ENCODE measurements around the gene TUBGCP2. TPM values are rescaled to one million over a fixed set of nuclear protein-coding genes. Genes with fewer than 3 reads are reported as not detected.
"Not testable (repeated sequence)": the region's sequence is repeated elsewhere in the genome, so short reads cannot be mapped to it uniquely, and the experiment has no call there.

Gene TUBGCP2
- total RNA-seq, 1 donor from 2014 or later, result 42.6 TPM

- ATAC-seq, result no peak
- intact Hi-C loops (cut with micrococcal nuclease), result no loop called here
- DNase-seq, result no peak
These were observed 36.2 kb downstream of the TUBGCP2 start for GRCh38 chr10:133272301-133272963.

GRCh38 chr10:133271521-133272300 is 37.0 kb downstream of the TUBGCP2 start:
- intact Hi-C loops (cut with micrococcal nuclease), result no loop called here
- ATAC-seq (no peak), DNase-seq (no peak)

GRCh38 chr10:133270773-133271297 is 37.8 kb downstream of the TUBGCP2 start:
- ATAC-seq, result no peak
- intact Hi-C loops (cut with micrococcal nuclease), result no loop called here
- no peak for DNase-seq

- no peak for DNase-seq
- no peak for ATAC-seq
These were observed 38.5 kb downstream of the TUBGCP2 start for GRCh38 chr10:133270204-133270603.

GRCh38 chr10:133269367-133269766 is 39.3 kb downstream of the TUBGCP2 start:
- intact Hi-C loops (cut with micrococcal nuclease), result no loop called here
- DNase-seq, result no peak
- no peak for ATAC-seq

More at GRCh38 chr10:133270204-133270603, 38.5 kb downstream of the TUBGCP2 start:
- intact Hi-C loops (cut with micrococcal nuclease), result no loop called here

GRCh38 chr10:133268532-133268931 is 40.1 kb downstream of the TUBGCP2 start:
- no peak for ATAC-seq
- intact Hi-C loops (cut with micrococcal nuclease), result no loop called here
- DNase-seq, result no peak

GRCh38 chr10:133267829-133268228 is 40.8 kb downstream of the TUBGCP2 start:
- intact Hi-C loops (cut with micrococcal nuclease), result no loop called here
- no peak for DNase-seq
- ATAC-seq, result no peak

- ATAC-seq (no peak), DNase-seq (no peak)
- intact Hi-C loops (cut with micrococcal nuclease), result no loop called here
These were observed 41.4 kb downstream of the TUBGCP2 start for GRCh38 chr10:133267293-133267692.

- ATAC-seq (no peak), DNase-seq (no peak)
- intact Hi-C loops (cut with micrococcal nuclease), result no loop called here
These were observed 42.4 kb downstream of the TUBGCP2 start for GRCh38 chr10:133266056-133266795.

- ATAC-seq; DNase-seq; intact Hi-C loops (cut with micrococcal nuclease): not testable (repeated sequence)
These were observed 43.6 kb downstream of the TUBGCP2 start for GRCh38 chr10:133265052-133265451.

- DNase-seq (no peak), ATAC-seq (no peak)
- intact Hi-C loops (cut with micrococcal nuclease), result no loop called here
These were observed 44.2 kb downstream of the TUBGCP2 start for GRCh38 chr10:133264461-133264860.

GRCh38 chr10:133263674-133264073 is 45.0 kb downstream of the TUBGCP2 start:
- intact Hi-C loops (cut with micrococcal nuclease), result no loop called here

GRCh38 chr10:133262696-133263095 is 46.0 kb downstream of the TUBGCP2 start:
- intact Hi-C loops (cut with micrococcal nuclease), result no loop called here
- no peak for ATAC-seq

More at GRCh38 chr10:133263674-133264073, 45.0 kb downstream of the TUBGCP2 start:
- no peak for DNase-seq
- ATAC-seq, result no peak

GRCh38 chr10:133261726-133262325 is 46.8 kb downstream of the TUBGCP2 start:
- peak; percentile 95 for DNase-seq
- ATAC-seq, result peak; percentile 87
- intact Hi-C loops (cut with micrococcal nuclease), result no loop called here

More at GRCh38 chr10:133262696-133263095, 46.0 kb downstream of the TUBGCP2 start:
- DNase-seq, result no peak

- peak; percentile 79 for DNase-seq
- intact Hi-C loops (cut with micrococcal nuclease), result no loop called here
- peak; percentile 64 for ATAC-seq
These were observed 47.6 kb downstream of the TUBGCP2 start for GRCh38 chr10:133260895-133261725.

GRCh38 chr10:133259602-133259989 is 49.1 kb downstream of the TUBGCP2 start:
- DNase-seq (no peak), ATAC-seq (no peak)
- intact Hi-C loops (cut with micrococcal nuclease), result no loop called here

- ATAC-seq, result peak; percentile 16
- intact Hi-C loops (cut with micrococcal nuclease), result no loop called here
- DNase-seq, result peak; percentile 79
These were observed 49.7 kb downstream of the TUBGCP2 start for GRCh38 chr10:133258818-133259601.
